Smooth muscle cell (in vitro differentiated cells): ENCODE results near the gene NEK8. TPM values are rescaled to one million over a fixed set of nuclear protein-coding genes. Genes with fewer than 3 reads are reported as not detected.

Source experiments
- DNase-seq: peaks from one replicate; lab custom pipeline; 2025; ENCODE audit not compliant: unreplicated experiment; lab: John Stamatoyannopoulos, UW
- H2AFZ ChIP-seq: fragments of 200-600 bp; sonication (generic); 2 replicates; pipeline ENCODE4 v1.6.0; 2016; ENCODE audit warnings: antibody characterized with exemption, low read depth, mild to moderate bottlenecking
- H3F3A ChIP-seq: fragments of 200-600 bp; sonication (generic); 2 replicates; pipeline ENCODE4 v1.6.0; 2017; ENCODE audit warnings: antibody characterized with exemption, low read depth
- H3K27ac ChIP-seq: fragments of 200-600 bp; sonication (generic); 2 replicates; pipeline ENCODE4 v1.5.1; 2016; ENCODE audit warnings: low read depth, mild to moderate bottlenecking
- H3K27me3 ChIP-seq: fragments of 200-600 bp; sonication (generic); 2 replicates; pipeline ENCODE4 v1.6.1; 2016; ENCODE audit warnings: low read depth, mild to moderate bottlenecking
- H3K36me3 ChIP-seq: fragments of 200-600 bp; sonication (generic); 2 replicates; pipeline ENCODE4 v1.5.1; 2016; ENCODE audit warnings: low read depth
- H3K4me1 ChIP-seq: fragments of 200-600 bp; sonication (generic); 2 replicates; pipeline ENCODE4 v1.5.1; 2016; ENCODE audit warnings: low read depth
- H3K4me2 ChIP-seq: fragments of 200-600 bp; sonication (generic); 2 replicates; pipeline ENCODE4 v1.6.0; 2016; ENCODE audit warnings: mild to moderate bottlenecking
- H3K4me3 ChIP-seq: fragments of 200-600 bp; sonication (generic); 2 replicates; pipeline ENCODE4 v1.5.1; 2016; ENCODE audit warnings: mild to moderate bottlenecking
- H3K79me2 ChIP-seq: fragments of 200-600 bp; sonication (generic); 2 replicates; pipeline ENCODE4 v1.6.0; 2016; ENCODE audit warnings: low read depth, mild to moderate bottlenecking
- H3K9ac ChIP-seq: fragments of 200-600 bp; sonication (generic); 2 replicates; pipeline ENCODE4 v1.6.0; 2016; ENCODE audit warnings: low read depth
- H3K9me3 ChIP-seq: fragments of 200-600 bp; sonication (generic); replicated peaks from 2 replicates; pipeline ENCODE4 v1.5.1; 2016; ENCODE audit warnings: low read depth
- H4K20me1 ChIP-seq: fragments of 200-600 bp; sonication (generic); 2 replicates; pipeline ENCODE4 v1.6.0; 2016; ENCODE audit warnings: low read depth
- CTCF ChIP-seq: fragments of 200-600 bp; sonication (generic); IDR thresholded peaks from 2 replicates; pipeline ENCODE4 v1.5.1; 2017; ENCODE audit warnings: borderline replicate concordance, mild to moderate bottlenecking, antibody characterized with exemption; ENCODE audit not compliant: insufficient read depth, poor library complexity, severe bottlenecking
- WGBS: methylation state at CpG from one replicate; pipeline ENCODE4 v1.1.7; 2016; ENCODE audit warnings: low lambda C conversion rate; 5-methylcytosine and 5-hydroxymethylcytosine counted together
- polyA plus RNA-seq: library from polyadenylated mRNA; unstranded; fragments of >200 nt; fragmentation: Nextera tagmentation; extraction: Ambion mirVana; gene quantifications from 2 replicates; pipeline ENCODE4 v1.2.1, GENCODE V29; 2016
- total RNA-seq: library from RNA; depleted of rRNA; stranded (reverse); fragments of >200 nt; gene quantifications from 2 replicates; pipeline ENCODE4 v1.2.3, GENCODE V29; 2014

NEK8 gene
- total and polyA plus RNA-seq, 2 experiments from 2014 or later = 2.8 to 4.6 TPM

- H3K4me1 ChIP-seq = peaks cover 10% of the 10 kb centered on the region
- H3K79me2 ChIP-seq = no peaks in the 10 kb centered on the region
- H2AFZ ChIP-seq = no peak overlapping the region
- no peak overlapping the region for H3K4me2 ChIP-seq
- no peak for DNase-seq
- no peaks in the 10 kb centered on the region for H3K27me3 ChIP-seq
- peaks cover 9% of the 10 kb centered on the region for H3K36me3 ChIP-seq
- no peaks in the 10 kb centered on the region for H3F3A ChIP-seq
- WGBS = 98% methylated on average over 10 of the region's 10 CpGs
- no peak overlapping the region for H3K27ac ChIP-seq
- no peaks in the 10 kb centered on the region for H3K9me3 ChIP-seq
- H3K9ac ChIP-seq = no peak overlapping the region
- TF ChIP-seq CTCF = no peak
- H3K4me3 ChIP-seq = no peak overlapping the region
- no peaks in the 10 kb centered on the region for H4K20me1 ChIP-seq
These were observed 27.6 kb upstream of the NEK8 start for GRCh38 chr17:28700830-28701492.

GRCh38 chr17:28702026-28702751 lies 26.4 kb upstream of the NEK8 start:
- H3K4me1 ChIP-seq = peaks cover 10% of the 10 kb centered on the region
- H2AFZ ChIP-seq = no peak overlapping the region
- H3K9ac ChIP-seq = no peak overlapping the region
- no peak overlapping the region for H3K27ac ChIP-seq
- H4K20me1 ChIP-seq = no peaks in the 10 kb centered on the region
- no peaks in the 10 kb centered on the region for H3F3A ChIP-seq
- H3K36me3 ChIP-seq = peaks cover 6% of the 10 kb centered on the region
- no peak overlapping the region for H3K4me2 ChIP-seq
- 96% methylated on average over 10 of the region's 10 CpGs for WGBS
- H3K9me3 ChIP-seq = no peaks in the 10 kb centered on the region
- H3K4me3 ChIP-seq = no peak overlapping the region
- no peaks in the 10 kb centered on the region for H3K27me3 ChIP-seq
- no peak for TF ChIP-seq CTCF
- no peak for DNase-seq
- H3K79me2 ChIP-seq = no peaks in the 10 kb centered on the region

- Histone ChIP-seq H2AFZ (no peak overlapping the region), H3K27ac (no peak overlapping the region), H3K36me3 (peaks cover under 1% of the 10 kb centered on the region), H3K9me3 (no peaks in the 10 kb centered on the region), H3K27me3 (no peaks in the 10 kb centered on the region), H3K9ac (no peak overlapping the region), H3K4me2 (no peak overlapping the region), H3F3A (no peaks in the 10 kb centered on the region), H3K4me3 (no peak overlapping the region), H4K20me1 (no peaks in the 10 kb centered on the region), H3K79me2 (no peaks in the 10 kb centered on the region), H3K4me1 (peaks cover 10% of the 10 kb centered on the region)
- WGBS = 85% methylated on average over 3 of the region's 3 CpGs
- DNase-seq = no peak
- TF ChIP-seq CTCF = no peak
These were observed 25.8 kb upstream of the NEK8 start for GRCh38 chr17:28702752-28703150.
